Measurements from ENCODE around the gene ARL6IP4.

ARL6IP4 gene

DNA sequence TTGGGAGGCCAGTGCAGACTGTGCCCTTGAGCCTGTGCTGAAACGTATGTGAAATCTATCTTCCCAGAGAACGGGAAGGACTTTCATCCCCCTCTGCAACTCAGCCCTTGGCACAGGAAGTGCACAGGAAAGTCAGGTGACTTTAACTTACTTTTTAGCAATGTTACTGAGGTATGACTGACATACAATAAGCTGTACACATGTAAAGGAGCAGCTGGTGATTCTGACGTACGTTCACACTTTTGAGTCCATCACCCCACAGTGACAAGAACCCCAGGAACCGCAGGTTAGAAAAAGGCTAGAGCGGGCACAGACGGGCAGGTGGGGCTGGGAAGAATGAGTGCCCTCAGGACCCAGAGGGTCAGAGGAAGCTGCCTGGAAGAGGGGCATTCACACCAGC, 48.0 kb downstream of the ARL6IP4 start:
- no peaks in the 10 kb centered on the region for H3K27me3 ChIP-seq (ENCODE audit: insufficient read depth, low read depth, severe bottlenecking)
- DNase-seq: no peak
- H3K27ac ChIP-seq: no peak overlapping the region
- H3K4me3 ChIP-seq (ENCODE audit: low read depth, low read length): no peak overlapping the region
- H3K9me3 ChIP-seq (ENCODE audit: severe bottlenecking): no peaks in the 10 kb centered on the region
- H3K36me3 ChIP-seq: no peaks in the 10 kb centered on the region
- TF ChIP-seq, protein P1, sequence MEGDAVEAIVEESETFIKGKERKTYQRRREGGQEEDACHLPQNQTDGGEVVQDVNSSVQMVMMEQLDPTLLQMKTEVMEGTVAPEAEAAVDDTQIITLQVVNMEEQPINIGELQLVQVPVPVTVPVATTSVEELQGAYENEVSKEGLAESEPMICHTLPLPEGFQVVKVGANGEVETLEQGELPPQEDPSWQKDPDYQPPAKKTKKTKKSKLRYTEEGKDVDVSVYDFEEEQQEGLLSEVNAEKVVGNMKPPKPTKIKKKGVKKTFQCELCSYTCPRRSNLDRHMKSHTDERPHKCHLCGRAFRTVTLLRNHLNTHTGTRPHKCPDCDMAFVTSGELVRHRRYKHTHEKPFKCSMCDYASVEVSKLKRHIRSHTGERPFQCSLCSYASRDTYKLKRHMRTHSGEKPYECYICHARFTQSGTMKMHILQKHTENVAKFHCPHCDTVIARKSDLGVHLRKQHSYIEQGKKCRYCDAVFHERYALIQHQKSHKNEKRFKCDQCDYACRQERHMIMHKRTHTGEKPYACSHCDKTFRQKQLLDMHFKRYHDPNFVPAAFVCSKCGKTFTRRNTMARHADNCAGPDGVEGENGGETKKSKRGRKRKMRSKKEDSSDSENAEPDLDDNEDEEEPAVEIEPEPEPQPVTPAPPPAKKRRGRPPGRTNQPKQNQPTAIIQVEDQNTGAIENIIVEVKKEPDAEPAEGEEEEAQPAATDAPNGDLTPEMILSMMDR (IDR thresholded peaks at IDR 0.05; ENCODE audit: low read depth, low read length): no peak

DNA sequence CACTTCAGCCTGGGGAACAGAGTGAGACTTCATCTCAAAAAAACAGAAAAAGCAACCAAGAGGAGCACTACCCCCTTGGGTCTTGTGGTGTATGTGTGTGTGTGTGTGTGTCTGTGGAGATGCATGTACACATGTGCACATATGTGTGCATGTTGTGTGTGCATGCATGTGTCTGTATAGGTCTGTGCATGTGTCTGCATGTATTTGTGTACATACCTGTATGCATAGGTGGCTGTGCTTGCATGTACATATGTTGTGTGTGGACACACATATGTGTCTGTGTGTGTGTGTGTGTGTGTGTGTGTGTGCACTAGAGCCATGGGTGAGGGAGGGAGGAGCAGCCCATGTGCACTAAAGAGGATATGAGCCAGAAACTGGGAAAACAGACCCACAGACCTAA, 49.1 kb downstream of the ARL6IP4 start:
- no peaks in the 10 kb centered on the region for H3K27me3 ChIP-seq (ENCODE audit: insufficient read depth, low read depth, severe bottlenecking)
- no peaks in the 10 kb centered on the region for H3K9me3 ChIP-seq (ENCODE audit: severe bottlenecking)
- H3K4me3 ChIP-seq (ENCODE audit: low read depth, low read length): no peak overlapping the region
- H3K36me3 ChIP-seq: no peaks in the 10 kb centered on the region
- no peak for DNase-seq
- TF ChIP-seq, protein P1 (IDR thresholded peaks at IDR 0.05; ENCODE audit: low read depth, low read length): no peak
- no peak overlapping the region for H3K27ac ChIP-seq

DNA sequence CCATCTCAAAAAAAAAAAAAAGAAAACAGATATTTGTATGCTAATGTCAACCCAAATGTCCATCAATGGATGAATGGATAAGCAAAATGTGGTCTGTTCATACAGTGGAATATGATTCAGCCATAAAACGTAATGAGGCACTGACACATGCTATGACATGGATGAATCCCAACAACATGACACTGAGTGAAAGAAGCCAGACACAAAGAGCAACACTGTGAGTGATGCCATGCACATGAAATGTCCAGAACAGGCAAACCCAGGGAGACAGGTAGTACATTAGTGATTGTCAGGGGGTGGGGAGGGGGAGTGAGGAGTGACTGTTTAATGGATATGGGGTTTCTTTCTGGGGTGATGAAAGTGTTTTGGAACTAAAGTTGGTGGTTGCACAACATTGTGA, 50.2 kb downstream of the ARL6IP4 start:
- H3K27me3 ChIP-seq (ENCODE audit: insufficient read depth, low read depth, severe bottlenecking): no peaks in the 10 kb centered on the region
- no peak overlapping the region for H3K27ac ChIP-seq
- no peaks in the 10 kb centered on the region for H3K36me3 ChIP-seq
- no peaks in the 10 kb centered on the region for H3K9me3 ChIP-seq (ENCODE audit: severe bottlenecking)
- H3K4me3 ChIP-seq (ENCODE audit: low read depth, low read length): no peak overlapping the region
- TF ChIP-seq, protein P1 (IDR thresholded peaks at IDR 0.05; ENCODE audit: low read depth, low read length): no peak
- DNase-seq: no peak

DNA sequence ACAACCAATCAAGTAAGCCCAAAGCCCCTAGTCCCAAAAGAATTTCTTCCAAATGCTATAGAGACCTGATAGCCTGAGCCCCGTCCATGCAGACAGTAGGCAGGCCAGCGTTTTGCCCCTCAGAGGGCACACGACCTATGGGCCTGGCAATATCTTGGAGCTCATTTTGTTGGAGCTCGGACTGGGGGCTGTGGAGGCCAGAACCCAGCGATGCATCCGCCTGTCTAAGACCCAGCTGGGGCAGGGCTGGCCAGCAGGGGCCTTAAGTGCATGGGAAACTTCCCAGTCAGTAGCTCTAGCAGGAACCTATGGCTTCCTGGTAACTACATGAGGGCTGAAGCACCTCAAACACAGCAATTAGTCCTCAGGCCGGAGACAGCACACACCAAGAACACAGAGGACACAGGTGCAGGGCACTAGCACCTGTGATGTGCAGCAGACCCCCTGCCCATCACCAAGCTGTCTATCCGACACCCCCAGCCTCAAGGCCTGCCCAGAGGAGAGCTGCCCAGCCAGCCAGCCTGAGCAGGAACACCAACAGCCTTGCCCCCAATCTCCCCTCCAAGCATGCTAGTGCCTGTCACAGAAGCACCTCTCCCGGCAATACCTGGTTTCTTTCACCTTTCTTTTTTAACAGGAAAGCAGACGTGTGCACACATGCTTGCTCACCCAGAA, 50.8 kb downstream of the ARL6IP4 start:
- Histone ChIP-seq H3K9me3 (ENCODE audit: severe bottlenecking) (no peaks in the 10 kb centered on the region), H3K36me3 (no peaks in the 10 kb centered on the region), H3K4me3 (ENCODE audit: low read depth, low read length) (no peak overlapping the region), H3K27ac (no peak overlapping the region), H3K27me3 (ENCODE audit: insufficient read depth, low read depth, severe bottlenecking) (no peaks in the 10 kb centered on the region)
- DNase-seq: no peak
- TF ChIP-seq, protein P1 (IDR thresholded peaks at IDR 0.05; ENCODE audit: low read depth, low read length): no peak
